GM12874 (cell line): ENCODE data around the gene CTAG1A.

Experiments used
- TF ChIP-seq, protein P1 (sequence below): IDR thresholded peaks from 2 replicates; pipeline ENCODE4 v1.5.1; 2011; ENCODE audit warnings: low read depth, mild to moderate bottlenecking, control low read depth, low read length, moderate library complexity; ENCODE audit not compliant: insufficient read depth

Gene CTAG1A

DNA sequence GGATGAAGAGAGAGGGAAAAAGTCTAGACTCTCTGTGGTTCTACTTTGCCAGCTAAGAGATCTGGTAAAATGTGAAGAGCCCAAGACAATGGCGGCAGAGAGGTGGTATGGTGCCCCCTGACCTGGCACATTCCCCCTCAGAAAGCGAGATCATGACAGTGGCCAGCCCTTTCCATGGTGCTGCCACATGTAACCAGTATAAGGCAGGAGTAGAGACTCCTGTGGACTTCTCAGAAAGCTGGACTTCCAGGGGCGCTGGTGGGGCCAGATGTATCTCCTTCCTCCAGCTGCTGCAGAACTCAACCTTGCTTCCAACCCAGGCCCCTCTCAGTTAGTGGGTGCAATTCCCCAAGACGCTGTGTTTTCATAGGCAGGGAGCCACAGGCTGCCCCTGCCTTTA, 9.6 kb downstream of the CTAG1A start:
- TF ChIP-seq, protein P1, sequence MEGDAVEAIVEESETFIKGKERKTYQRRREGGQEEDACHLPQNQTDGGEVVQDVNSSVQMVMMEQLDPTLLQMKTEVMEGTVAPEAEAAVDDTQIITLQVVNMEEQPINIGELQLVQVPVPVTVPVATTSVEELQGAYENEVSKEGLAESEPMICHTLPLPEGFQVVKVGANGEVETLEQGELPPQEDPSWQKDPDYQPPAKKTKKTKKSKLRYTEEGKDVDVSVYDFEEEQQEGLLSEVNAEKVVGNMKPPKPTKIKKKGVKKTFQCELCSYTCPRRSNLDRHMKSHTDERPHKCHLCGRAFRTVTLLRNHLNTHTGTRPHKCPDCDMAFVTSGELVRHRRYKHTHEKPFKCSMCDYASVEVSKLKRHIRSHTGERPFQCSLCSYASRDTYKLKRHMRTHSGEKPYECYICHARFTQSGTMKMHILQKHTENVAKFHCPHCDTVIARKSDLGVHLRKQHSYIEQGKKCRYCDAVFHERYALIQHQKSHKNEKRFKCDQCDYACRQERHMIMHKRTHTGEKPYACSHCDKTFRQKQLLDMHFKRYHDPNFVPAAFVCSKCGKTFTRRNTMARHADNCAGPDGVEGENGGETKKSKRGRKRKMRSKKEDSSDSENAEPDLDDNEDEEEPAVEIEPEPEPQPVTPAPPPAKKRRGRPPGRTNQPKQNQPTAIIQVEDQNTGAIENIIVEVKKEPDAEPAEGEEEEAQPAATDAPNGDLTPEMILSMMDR: no peak

DNA sequence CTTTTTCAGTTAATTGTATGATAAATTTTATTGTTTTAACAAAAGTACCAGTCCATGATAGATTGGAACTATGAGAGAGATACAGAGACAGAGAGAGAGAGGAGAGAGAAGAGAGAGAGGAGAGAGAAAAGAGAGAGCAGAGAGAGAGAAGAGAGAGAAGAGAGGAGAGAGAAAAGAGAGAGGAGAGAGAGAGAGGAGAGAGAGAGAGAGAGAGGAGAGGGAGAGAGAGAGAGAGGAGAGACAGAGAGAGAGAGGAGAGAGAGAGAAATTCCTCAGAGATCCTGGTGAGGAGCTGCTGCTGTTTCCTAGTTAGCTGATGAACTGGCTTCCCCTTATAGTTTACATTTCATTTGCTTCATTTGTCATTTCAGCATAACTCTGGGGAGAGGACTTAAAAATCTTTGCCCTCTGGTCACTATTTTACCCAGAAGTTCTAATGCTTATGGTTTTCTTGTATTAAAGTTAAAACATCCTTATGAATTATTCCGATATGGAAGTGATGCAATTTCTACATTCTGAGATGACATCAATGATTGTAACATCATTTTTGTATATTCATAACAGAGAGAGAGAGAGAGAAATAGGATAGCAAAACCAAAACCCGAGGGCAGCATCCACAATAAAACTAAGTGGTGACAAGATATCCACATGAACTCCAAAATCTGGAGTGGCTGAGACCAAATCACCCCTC, 10.8 kb downstream of the CTAG1A start:
- TF ChIP-seq, protein P1: no peak

DNA sequence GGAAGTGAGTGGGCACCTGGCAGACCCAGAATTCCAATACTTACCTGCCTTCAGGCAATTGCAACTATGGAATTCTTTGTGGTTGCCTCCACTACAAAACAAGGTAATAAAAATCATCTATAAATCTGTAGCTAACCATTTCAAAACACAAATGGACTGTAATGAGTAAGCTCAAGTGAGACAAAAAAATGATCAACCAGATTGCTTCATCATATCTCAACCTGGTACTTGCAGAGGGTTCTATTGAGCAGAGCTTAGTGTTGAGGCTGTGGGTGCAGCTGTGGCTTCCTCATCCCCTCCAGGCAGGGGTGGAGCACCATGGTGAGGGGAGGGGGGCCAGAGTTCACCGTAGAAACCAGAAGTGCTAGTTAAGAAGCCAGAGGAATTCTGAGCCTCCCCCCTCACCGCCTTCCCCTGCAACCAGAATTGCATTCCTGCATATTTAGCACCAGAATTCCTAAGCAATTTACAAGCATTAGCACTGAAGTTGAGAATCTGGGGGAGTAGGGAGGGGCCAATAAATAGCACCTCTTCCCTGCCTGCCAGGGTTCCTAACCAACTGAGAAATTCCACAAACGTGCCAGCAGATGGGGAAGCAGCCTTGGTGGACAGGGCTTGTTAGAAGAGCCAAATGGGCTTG, 11.5 kb downstream of the CTAG1A start:
- TF ChIP-seq, protein P1: no peak

DNA sequence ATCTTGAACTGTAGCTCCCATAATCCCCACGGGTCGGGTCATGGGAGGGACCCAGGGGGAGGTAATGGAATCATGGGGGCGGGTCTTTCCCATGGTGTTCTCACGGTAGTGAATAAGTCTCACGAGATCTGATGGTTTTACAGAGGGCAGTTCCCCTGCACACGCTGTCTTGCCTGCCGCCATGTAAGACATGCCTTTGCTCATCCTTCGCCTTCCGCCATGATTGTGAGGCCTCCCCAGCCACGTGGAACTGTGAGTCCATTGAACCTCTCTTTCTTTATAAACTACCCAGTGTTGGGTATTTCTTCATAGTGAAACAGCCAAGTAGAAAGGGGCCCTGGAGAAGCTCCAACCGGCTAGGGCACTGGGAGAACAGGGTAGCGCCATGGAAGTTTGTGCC, 12.3 kb downstream of the CTAG1A start:
- TF ChIP-seq, protein P1: no peak

DNA sequence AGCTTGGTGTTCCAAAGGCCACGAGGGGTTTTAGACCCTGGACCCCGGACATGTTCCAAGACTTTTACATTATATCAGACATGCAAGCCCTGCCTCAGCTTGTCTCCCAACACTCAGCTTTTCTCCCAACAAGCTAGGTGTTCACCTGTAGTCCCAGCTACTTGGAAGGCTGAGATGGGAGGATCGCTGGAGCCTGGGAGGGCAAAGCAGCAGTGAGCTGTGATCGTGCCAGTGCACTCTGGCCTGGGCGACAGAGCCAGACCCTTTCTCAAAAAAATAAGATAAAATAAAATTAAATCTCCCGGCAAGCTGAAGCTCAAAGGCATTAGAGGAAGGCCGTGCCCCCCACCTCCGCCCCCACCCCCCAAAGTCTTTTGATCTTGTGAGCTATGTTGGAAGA, 13.7 kb downstream of the CTAG1A start:
- TF ChIP-seq, protein P1: no peak

DNA sequence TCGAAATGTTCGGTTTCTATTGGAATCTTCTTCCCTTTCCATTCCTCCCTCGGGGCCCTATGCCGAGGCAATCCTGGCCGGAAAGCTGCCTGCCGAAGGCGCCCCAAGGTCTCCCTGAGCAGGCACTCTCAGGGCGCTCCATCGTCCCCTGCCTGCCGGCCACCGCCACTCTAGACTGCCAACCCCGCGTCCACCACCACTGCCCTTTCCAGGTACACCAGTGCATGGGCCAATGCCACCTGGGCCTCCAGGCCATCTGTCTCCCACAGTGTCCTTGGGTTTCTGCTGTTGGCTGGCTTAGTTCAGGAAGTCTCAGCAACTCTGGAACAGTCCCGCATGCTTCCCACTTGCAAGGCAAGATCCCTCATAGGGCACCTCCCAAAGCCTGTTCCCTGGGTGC, 14.6 kb downstream of the CTAG1A start:
- TF ChIP-seq, protein P1: no peak

DNA sequence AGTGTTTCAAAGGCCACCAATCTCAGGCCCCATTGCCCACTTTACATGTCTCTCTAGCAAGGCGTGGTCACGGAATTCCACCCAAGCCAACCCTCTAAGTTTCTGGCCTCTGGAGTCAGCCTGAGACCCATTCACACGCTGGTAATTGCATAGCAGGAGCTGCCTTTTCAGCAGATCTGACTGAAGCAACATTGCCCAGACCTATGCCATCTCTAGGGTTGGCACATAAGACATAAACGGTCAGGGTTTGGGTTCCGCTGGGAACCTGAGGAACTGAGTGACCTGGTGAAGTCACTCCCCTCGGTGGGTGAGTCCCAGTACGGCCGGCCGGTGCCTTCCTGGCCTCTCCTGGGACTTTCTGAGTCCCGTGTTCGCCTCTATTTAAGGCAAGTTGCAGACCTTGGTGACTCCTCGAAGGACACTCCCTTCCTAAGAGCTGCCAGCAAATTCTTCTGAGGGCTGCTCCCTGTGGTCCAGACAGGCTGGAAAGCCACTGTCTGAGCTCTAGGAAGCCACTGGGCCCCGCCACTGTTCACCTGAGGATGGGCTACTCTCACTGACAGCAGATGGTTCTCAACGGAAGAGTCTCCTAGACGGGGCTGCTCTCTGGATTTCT, 15.9 kb downstream of the CTAG1A start:
- TF ChIP-seq, protein P1: no peak
